ENCODE data around the gene HS3ST5. TPM values are rescaled to one million over a fixed set of nuclear protein-coding genes. Genes with fewer than 3 reads are reported as not detected.

Gene HS3ST5
- total and polyA plus RNA-seq, 2 donors (not counting 1 experiment from before 2014, with no cell fraction given) = under 0.01 TPM; not detected in 1

DNA sequence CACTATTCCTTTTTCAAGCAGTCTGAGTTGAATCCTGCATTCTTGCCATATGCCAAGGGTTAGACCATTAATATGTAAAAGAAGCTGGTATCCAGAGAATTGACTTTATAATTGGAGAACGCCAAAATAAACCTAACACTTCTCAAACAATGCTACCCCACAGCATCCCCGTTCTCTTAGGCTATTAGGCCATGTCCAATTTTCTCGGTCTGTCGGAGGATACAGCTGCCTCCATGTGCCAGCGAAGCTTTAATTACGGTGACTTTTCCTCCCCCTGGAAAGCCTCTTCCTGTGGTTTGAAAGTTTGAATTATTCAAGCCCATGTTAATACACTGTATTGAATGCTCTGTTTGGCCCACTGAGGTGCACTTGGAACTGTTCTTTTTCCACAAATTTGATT is 60.5 kb downstream of the HS3ST5 start:
- no peaks in the 10 kb centered on the region for H3K4me1 ChIP-seq (ENCODE audit: control insufficient read depth, extremely low read depth, insufficient read depth, low read length)
- H2AFZ ChIP-seq (ENCODE audit: low read length) = no peak overlapping the region
- H3K27ac ChIP-seq (ENCODE audit: insufficient read depth, low read length) = no peak overlapping the region
- H4K20me1 ChIP-seq (ENCODE audit: control insufficient read depth, extremely low read depth, insufficient read depth, low read length) = no peaks in the 10 kb centered on the region
- no peak overlapping the region for H3K9ac ChIP-seq (ENCODE audit: insufficient read depth, low read length)
- no peak overlapping the region for H3K4me2 ChIP-seq (ENCODE audit: extremely low read depth, insufficient read depth, low read length)
- no peak for DNase-seq (ENCODE audit: low read depth in 2 of 2)
- no peak overlapping the region for H3K4me3 ChIP-seq (replicated peaks in 1 of 4; ENCODE audit: control extremely low read depth in 1 of 4, insufficient read depth in 1 of 4, low read depth in 3 of 4, low read length in 4 of 4)
- H3K36me3 ChIP-seq (ENCODE audit: control insufficient read depth, insufficient read depth, low read length) = no peaks in the 10 kb centered on the region
- TF ChIP-seq, protein P1, sequence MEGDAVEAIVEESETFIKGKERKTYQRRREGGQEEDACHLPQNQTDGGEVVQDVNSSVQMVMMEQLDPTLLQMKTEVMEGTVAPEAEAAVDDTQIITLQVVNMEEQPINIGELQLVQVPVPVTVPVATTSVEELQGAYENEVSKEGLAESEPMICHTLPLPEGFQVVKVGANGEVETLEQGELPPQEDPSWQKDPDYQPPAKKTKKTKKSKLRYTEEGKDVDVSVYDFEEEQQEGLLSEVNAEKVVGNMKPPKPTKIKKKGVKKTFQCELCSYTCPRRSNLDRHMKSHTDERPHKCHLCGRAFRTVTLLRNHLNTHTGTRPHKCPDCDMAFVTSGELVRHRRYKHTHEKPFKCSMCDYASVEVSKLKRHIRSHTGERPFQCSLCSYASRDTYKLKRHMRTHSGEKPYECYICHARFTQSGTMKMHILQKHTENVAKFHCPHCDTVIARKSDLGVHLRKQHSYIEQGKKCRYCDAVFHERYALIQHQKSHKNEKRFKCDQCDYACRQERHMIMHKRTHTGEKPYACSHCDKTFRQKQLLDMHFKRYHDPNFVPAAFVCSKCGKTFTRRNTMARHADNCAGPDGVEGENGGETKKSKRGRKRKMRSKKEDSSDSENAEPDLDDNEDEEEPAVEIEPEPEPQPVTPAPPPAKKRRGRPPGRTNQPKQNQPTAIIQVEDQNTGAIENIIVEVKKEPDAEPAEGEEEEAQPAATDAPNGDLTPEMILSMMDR (conservative IDR thresholded peaks at IDR 0.05 in 1 of 2, IDR thresholded peaks at IDR 0.05 in 1 of 2; ENCODE audit: low read depth in 1 of 2, low read length in 2 of 2) = no peak
- no peak for TF ChIP-seq EZH2 (IDR thresholded peaks at IDR 0.05; ENCODE audit: low read length, missing control alignments)
- H3K79me2 ChIP-seq (ENCODE audit: control insufficient read depth, insufficient read depth, low read length) = no peaks in the 10 kb centered on the region
- H3K9me3 ChIP-seq (ENCODE audit: control insufficient read depth, insufficient read depth, low read depth, low read length) = no peaks in the 10 kb centered on the region
- no peaks in the 10 kb centered on the region for H3K27me3 ChIP-seq (ENCODE audit: control insufficient read depth, insufficient read depth, low read length)

DNA sequence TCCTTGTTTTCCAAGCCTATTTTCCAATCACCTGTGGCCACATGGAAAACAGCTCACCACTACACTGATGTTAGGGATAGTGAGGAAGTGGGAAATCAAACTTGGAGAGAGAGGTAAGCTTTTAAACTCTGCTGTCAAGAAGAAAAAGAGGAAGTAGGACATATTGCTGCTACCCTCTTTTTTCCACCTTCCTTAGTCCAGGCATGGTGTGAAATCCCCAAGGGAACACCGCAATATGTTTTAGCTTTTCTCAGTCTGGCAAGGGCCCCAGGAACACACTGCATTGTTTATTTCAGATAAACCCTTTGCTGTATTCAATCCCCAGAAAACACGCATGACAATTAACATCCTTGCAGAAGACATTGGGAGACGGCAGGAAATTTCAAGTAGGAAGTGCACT is 61.3 kb downstream of the HS3ST5 start:
- H3K27me3 ChIP-seq (ENCODE audit: control insufficient read depth, insufficient read depth, low read length) = no peaks in the 10 kb centered on the region
- H3K36me3 ChIP-seq (ENCODE audit: control insufficient read depth, insufficient read depth, low read length) = no peaks in the 10 kb centered on the region
- no peaks in the 10 kb centered on the region for H4K20me1 ChIP-seq (ENCODE audit: control insufficient read depth, extremely low read depth, insufficient read depth, low read length)
- H3K27ac ChIP-seq (ENCODE audit: insufficient read depth, low read length) = no peak overlapping the region
- H2AFZ ChIP-seq (ENCODE audit: low read length) = no peak overlapping the region
- TF ChIP-seq, protein P1 (conservative IDR thresholded peaks at IDR 0.05 in 1 of 2, IDR thresholded peaks at IDR 0.05 in 1 of 2; ENCODE audit: low read depth in 1 of 2, low read length in 2 of 2) = no peak
- TF ChIP-seq EZH2 (IDR thresholded peaks at IDR 0.05; ENCODE audit: low read length, missing control alignments) = no peak
- H3K4me2 ChIP-seq (ENCODE audit: extremely low read depth, insufficient read depth, low read length) = no peak overlapping the region
- H3K4me1 ChIP-seq (ENCODE audit: control insufficient read depth, extremely low read depth, insufficient read depth, low read length) = no peaks in the 10 kb centered on the region
- no peaks in the 10 kb centered on the region for H3K79me2 ChIP-seq (ENCODE audit: control insufficient read depth, insufficient read depth, low read length)
- no peaks in the 10 kb centered on the region for H3K9me3 ChIP-seq (ENCODE audit: control insufficient read depth, insufficient read depth, low read depth, low read length)
- no peak for DNase-seq (ENCODE audit: low read depth in 2 of 2)
- H3K4me3 ChIP-seq (replicated peaks in 1 of 4; ENCODE audit: control extremely low read depth in 1 of 4, insufficient read depth in 1 of 4, low read depth in 3 of 4, low read length in 4 of 4) = no peak overlapping the region
- no peak overlapping the region for H3K9ac ChIP-seq (ENCODE audit: insufficient read depth, low read length)

DNA sequence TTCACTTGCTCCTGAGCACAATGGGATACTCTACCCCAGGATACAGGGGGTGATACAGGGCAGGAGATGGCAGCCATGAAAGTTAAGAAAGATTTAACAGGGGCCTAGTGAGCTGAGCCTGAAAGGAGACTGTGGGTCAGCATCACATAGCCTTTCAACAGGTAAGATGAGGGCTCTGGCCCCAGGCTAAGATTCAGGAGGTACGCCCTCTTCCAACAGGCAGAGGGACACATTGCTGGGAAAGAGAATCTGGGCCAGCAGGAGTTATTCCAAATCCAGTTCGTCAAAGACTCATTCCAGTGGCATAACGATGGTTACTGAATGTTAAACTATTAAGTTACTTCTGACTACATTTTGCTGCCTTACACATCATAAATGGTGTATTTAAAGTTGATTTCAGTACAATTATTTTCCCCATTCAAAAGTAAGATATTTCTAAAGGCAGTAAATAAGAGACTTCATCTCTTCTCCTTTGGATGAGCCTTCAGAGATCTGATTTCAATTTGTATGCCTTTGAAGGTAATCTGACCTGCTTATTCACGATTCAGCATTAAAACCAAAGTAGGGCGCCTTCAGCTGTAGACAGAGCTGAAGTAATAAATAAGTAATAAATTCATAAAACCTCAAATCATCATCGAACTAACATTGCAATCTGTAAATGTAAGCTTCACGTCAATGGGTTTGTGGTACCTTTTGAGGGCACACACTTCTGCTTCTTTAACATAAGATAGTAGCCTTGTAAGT is 62.4 kb downstream of the HS3ST5 start:
- Histone ChIP-seq H3K4me3 (replicated peaks in 1 of 4; ENCODE audit: control extremely low read depth in 1 of 4, insufficient read depth in 1 of 4, low read depth in 3 of 4, low read length in 4 of 4) (no peak overlapping the region), H3K27ac (ENCODE audit: insufficient read depth, low read length) (no peak overlapping the region), H3K9me3 (ENCODE audit: control insufficient read depth, insufficient read depth, low read depth, low read length) (no peaks in the 10 kb centered on the region), H3K79me2 (ENCODE audit: control insufficient read depth, insufficient read depth, low read length) (no peaks in the 10 kb centered on the region), H3K4me1 (ENCODE audit: control insufficient read depth, extremely low read depth, insufficient read depth, low read length) (no peaks in the 10 kb centered on the region), H4K20me1 (ENCODE audit: control insufficient read depth, extremely low read depth, insufficient read depth, low read length) (no peaks in the 10 kb centered on the region), H3K4me2 (ENCODE audit: extremely low read depth, insufficient read depth, low read length) (no peak overlapping the region), H3K27me3 (ENCODE audit: control insufficient read depth, insufficient read depth, low read length) (no peaks in the 10 kb centered on the region), H3K9ac (ENCODE audit: insufficient read depth, low read length) (no peak overlapping the region), H2AFZ (ENCODE audit: low read length) (no peak overlapping the region), H3K36me3 (ENCODE audit: control insufficient read depth, insufficient read depth, low read length) (no peaks in the 10 kb centered on the region)
- no peak for TF ChIP-seq EZH2 (IDR thresholded peaks at IDR 0.05; ENCODE audit: low read length, missing control alignments)
- TF ChIP-seq, protein P1 (conservative IDR thresholded peaks at IDR 0.05 in 1 of 2, IDR thresholded peaks at IDR 0.05 in 1 of 2; ENCODE audit: low read depth in 1 of 2, low read length in 2 of 2) = no peak
- DNase-seq (ENCODE audit: low read depth in 2 of 2) = no peak

Measured in fibroblast of lung (primary cell).